Measurements from ENCODE around the gene GIMAP6.
A peak's percentile ranks its signal among the peaks of the same experiment; 100 is the strongest.
"Not testable (repeated sequence)": the region's sequence is repeated elsewhere in the genome, so short reads cannot be mapped to it uniquely, and the experiment has no call there.

GIMAP6 gene

DNA sequence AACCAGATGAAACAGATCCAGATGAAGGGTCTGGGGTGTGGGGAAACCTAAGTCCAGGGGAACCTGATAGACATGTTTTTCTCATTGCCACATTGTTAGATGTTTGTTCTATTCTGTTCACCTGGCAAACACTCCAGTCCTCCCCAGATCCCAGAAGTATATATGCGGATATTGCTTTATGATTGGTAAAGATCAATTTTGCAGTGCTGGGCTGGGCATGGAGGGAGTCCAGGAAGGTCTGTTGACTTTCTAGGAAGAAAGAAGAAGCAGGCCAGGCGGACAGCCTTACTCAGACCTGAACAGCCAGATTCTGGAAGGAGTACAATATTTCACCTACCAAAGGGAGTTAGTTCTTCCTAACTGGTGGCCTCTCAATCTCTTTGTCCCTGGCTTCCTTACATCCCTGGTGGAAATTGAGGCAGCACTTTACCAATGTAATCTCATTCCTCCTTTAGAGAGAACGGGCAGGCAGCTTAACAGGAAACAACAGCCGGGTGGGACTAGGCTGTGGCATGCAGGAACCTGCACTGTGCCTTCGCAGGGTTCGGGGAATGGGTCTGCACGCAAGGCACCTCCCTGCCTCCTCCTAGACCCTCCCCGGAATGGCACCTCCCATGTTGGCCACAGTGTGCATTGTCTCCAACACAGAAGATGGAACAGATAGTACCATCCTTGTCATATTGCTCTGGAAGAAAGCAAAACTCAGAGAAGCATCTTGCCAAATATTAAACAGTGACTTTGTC is 930 bp downstream of the GIMAP6 start:
- in situ Hi-C loops (cut with HindIII; ENCODE audit: low pct_unique_long_range_greater_than_20kb, low sequenced_read_pairs), result no loop called here

DNA sequence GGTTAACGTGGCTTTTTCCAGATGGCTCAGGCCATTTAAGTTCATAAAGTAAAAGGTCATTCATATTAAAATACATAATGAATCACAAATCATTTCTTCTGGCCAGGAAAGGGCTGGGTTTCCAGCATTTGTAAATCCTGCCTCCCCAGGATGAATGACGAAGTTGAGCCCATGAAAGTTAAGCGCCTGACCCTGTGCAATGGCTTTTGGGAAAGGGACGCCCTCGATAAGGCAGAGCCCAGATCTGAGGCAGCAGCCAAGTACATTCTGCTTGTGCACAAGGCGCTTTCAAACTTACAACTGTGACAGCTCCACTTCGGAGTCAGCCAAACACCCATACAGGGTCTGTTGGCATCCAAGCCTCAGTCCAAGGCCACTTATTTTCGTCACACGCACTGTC is 2.8 kb downstream of the GIMAP6 start:
- no peak for TF ChIP-seq JUND (IDR thresholded peaks at IDR 0.05; ENCODE audit: low read depth)
- in situ Hi-C loops (cut with HindIII; ENCODE audit: low pct_unique_long_range_greater_than_20kb, low sequenced_read_pairs), result no loop called here
- no peak for DNase-seq (ENCODE audit: low read depth in 1 of 2, low spot score in 1 of 2)

More for the DNA sequence above, 930 bp downstream of the GIMAP6 start:
- DNase-seq (ENCODE audit: low read depth in 1 of 2, low spot score in 1 of 2), result peak in 1 of 2 experiments; percentile 19
- no peak for TF ChIP-seq JUND (IDR thresholded peaks at IDR 0.05; ENCODE audit: low read depth)

DNA sequence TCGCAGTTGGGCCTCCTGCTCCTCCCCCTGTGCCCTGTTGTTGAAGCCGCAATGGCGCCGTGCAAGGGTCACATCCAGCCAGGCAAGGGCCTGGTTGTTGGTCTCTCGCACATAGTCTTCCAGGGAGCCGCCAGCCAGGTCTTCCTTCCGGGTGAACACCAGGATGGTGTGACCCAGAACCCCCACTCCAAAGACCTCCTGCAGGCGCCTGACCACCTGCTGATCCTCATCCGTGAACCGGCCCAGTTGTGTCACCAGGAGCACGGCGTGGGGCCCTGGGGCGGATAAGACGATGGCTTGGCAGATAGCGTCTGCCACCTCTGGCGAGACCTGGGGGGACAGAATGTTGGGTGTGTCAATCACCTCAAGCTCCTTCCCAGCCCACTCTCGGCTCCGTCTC is 4.2 kb downstream of the GIMAP6 start:
- no peak for DNase-seq (ENCODE audit: low read depth in 1 of 2, low spot score in 1 of 2)
- in situ Hi-C loops (cut with HindIII; ENCODE audit: low pct_unique_long_range_greater_than_20kb, low sequenced_read_pairs), result no loop called here
- TF ChIP-seq JUND (IDR thresholded peaks at IDR 0.05; ENCODE audit: low read depth), result no peak

DNA sequence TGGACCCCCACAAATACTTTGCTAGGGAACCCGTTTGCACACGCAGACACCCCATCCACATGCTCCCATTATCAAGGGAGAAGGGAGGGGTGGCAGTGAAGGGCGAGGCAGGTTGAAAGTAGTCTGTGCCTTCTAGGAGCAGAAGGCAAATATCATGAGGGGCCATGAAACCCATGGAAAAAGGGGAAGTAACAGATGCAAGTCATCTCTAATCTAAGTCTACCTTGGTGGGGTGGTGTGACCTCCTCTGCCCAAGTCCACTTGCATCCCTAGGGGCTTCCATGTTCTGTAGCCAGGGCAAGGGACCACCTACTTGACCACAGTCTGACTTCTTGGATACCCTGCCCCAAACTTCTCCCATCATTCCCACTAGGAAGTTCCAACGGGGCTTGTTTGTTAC is 5.5 kb downstream of the GIMAP6 start:
- DNase-seq (ENCODE audit: low read depth in 1 of 2, low spot score in 1 of 2), result no peak
- in situ Hi-C loops (cut with HindIII; ENCODE audit: low pct_unique_long_range_greater_than_20kb, low sequenced_read_pairs), result no loop called here

DNA sequence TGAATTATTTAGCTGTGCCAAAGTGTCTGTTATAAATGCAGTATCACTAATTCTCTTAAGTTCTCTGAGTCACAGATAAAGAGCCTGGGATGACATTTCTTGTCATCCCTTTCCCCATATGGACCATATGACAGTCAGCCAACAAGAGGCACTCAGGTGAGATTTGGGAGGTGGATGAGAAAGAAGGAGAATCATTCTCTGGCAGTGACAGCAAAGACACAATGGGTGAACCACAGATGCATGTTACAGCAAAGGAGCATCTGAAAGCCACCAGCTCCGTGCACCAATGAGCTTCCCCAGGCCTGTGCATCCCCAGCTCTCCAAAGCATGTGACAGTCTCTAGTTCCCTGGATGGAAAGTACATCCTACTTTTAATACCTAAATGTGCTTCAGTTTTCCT is 10.8 kb downstream of the GIMAP6 start:
- TF ChIP-seq JUND (IDR thresholded peaks at IDR 0.05; ENCODE audit: low read depth), result no peak
- no peak for DNase-seq (ENCODE audit: low read depth in 1 of 2, low spot score in 1 of 2)
- in situ Hi-C loops (cut with HindIII; ENCODE audit: low pct_unique_long_range_greater_than_20kb, low sequenced_read_pairs), result no loop called here

More for the DNA sequence above, 5.5 kb downstream of the GIMAP6 start:
- no peak for TF ChIP-seq JUND (IDR thresholded peaks at IDR 0.05; ENCODE audit: low read depth)

DNA sequence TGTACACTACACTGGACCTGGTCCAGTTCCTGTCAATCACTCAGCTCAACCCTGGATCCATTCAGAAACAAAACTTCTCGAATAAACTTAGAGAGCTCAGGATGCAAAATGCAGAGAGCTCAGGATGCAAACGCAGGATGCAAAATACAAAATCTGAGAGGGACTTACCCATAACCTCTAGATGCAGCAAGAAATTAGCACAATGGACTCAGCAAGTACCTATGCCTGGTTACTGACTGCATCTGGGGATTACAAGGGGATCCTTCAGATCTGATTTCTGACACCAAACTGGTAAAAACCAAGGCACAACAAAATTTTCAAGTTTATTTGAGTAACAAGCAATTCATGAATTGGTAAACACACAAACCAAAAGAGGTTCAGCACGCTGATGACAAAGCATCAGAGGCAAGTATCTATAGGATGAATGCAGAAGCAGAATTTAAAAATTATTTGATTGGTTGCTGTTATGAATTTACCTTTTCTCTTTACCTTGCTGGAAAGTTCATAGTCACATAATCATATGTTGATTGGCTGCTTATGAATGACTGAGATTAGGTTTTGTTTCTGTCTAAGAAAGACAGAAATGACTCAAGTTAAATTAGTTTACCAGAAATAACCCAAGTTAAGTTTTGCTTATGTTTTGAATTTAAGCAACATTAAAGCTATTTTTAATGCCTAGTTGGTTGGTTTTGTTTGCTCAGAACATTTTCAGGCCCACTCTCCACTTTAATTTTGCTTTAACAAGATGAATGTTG is 11.4 kb downstream of the GIMAP6 start:
- DNase-seq (ENCODE audit: low read depth in 1 of 2, low spot score in 1 of 2), result no peak
- no peak for TF ChIP-seq JUND (IDR thresholded peaks at IDR 0.05; ENCODE audit: low read depth)
- in situ Hi-C loops (cut with HindIII; ENCODE audit: low pct_unique_long_range_greater_than_20kb, low sequenced_read_pairs), result no loop called here

DNA sequence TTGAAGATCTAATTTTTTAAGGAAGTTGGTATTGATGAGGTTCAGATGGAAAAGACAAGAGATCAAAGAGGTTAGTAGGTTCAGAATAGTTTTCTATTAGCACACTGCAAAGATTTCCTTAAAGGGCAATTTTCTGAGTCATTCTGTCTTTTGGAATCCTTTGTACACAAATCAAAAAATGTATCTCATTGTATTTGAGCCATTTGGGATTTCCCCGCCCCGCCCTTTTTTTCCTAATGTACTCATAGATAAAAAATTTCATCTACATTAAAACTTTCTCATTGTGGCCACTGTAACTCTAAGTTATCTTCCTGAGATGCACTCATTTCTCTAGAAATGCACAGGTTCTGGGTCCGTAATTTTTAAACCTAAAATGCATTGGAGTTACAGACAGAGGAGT is 12.1 kb downstream of the GIMAP6 start:
- no peak for TF ChIP-seq JUND (IDR thresholded peaks at IDR 0.05; ENCODE audit: low read depth)
- no peak for DNase-seq (ENCODE audit: low read depth in 1 of 2, low spot score in 1 of 2)
- in situ Hi-C loops (cut with HindIII; ENCODE audit: low pct_unique_long_range_greater_than_20kb, low sequenced_read_pairs), result no loop called here

DNA sequence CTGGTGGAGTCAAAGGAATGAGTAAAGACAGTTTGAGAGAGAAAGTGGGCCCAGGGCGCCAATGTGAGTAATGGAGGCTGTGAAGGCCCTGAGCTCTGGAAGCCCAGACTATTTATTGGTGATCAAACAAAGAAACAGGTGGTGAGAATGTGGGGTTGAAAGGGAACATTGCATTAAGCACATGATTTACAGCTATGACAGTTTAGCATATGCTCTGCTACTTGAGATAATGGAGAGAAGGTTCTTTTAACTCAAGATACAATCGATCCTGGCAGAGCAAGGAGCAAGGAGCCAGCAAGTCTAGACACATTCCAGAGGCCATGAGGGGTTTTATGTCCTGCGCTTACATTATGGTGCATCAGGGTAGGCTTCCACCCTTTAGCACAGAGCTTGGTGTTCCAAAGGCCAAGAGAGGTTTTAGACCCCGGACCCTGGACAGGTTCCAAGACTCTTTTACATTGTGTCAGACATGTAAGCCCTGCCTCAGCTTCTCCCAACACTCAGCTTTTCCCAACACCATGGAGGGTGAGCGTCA is 16.9 kb downstream of the GIMAP6 start:
- DNase-seq (ENCODE audit: low read depth in 1 of 2, low spot score in 1 of 2); in situ Hi-C loops (cut with HindIII; ENCODE audit: low pct_unique_long_range_greater_than_20kb, low sequenced_read_pairs): not testable (repeated sequence)

DNA sequence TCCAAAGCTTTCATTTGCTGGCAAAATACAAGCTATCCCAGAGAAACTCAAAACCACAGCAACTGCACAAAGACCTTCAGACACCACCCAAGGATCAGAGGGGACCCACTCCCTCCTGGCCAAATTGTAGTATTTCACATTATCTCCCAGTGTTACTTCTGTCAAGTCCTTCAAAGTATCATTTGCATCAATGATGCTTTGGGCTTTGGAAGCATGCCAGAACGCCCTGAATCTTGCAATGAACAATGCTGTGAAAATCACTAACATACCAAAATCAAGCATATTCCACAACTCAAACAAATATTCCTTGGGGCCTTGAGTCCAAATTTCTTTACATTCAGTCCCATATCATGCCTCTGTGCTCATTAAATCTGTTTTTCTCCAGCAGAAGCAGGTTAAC is 17.8 kb downstream of the GIMAP6 start:
- in situ Hi-C loops (cut with HindIII; ENCODE audit: low pct_unique_long_range_greater_than_20kb, low sequenced_read_pairs); DNase-seq (ENCODE audit: low read depth in 1 of 2, low spot score in 1 of 2): not testable (repeated sequence)

DNA sequence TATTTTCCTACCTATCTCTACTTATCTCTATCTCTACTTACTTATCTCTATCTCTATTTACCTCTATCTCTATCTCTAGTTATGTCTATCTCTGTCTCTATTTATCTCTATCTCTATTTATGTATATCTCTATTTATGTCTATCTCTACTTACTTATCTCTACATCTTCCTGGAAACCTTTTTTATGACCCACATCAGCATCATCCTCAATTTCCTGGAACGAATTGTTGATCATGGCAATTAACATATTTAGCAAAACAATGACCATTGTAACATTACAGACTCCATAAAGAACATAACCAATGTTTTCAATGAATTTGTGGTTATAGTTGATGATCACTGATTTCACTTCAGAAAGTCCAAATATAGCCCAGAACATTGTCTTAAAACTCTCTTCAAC is 18.3 kb downstream of the GIMAP6 start:
- in situ Hi-C loops (cut with HindIII; ENCODE audit: low pct_unique_long_range_greater_than_20kb, low sequenced_read_pairs), result no loop called here
- no peak for DNase-seq (ENCODE audit: low read depth in 1 of 2, low spot score in 1 of 2)
- TF ChIP-seq JUND (IDR thresholded peaks at IDR 0.05; ENCODE audit: low read depth), result no peak

DNA sequence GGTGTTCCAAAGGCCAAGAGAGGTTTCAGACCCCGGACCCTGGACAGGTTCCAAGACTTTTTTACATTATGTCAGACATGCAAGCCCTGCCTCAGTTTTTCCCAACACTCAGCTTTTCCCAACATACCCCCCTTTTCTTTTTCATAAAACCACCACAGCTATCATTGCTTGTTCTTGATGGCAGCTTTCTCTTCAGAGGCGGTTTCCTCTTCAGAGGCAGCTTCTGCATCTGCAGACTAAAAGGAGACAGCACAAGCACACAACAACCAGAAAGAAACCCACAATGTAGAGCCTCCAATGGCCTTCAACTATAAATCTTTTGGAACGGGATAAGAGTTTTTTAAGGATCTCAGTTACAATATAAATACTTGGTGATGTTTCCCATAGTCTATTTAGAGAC is 19.3 kb downstream of the GIMAP6 start:
- no peak for TF ChIP-seq JUND (IDR thresholded peaks at IDR 0.05; ENCODE audit: low read depth)
- in situ Hi-C loops (cut with HindIII; ENCODE audit: low pct_unique_long_range_greater_than_20kb, low sequenced_read_pairs), result no loop called here
- DNase-seq (ENCODE audit: low read depth in 1 of 2, low spot score in 1 of 2), result no peak

DNA sequence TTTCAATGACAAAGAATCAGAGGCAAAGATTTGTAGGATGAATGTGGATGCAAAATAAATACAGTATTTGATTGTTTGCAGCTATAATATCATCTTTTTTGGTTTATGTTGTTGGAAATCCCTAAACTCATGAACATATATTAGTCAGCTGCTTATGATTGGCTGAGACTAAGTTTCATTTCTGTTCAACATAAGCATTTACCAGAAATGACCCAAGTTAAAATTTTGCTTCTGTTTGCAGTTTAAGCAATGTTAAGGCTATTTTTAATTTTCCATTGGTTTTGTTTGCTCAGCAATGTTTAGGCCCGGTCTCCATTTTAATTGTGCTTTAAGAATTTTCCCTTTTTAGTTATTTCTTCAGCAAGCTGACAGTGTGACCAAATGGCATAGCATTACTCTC is 22.0 kb downstream of the GIMAP6 start:
- no peak for DNase-seq (ENCODE audit: low read depth in 1 of 2, low spot score in 1 of 2)
- in situ Hi-C loops (cut with HindIII; ENCODE audit: low pct_unique_long_range_greater_than_20kb, low sequenced_read_pairs), result no loop called here
- no peak for TF ChIP-seq JUND (IDR thresholded peaks at IDR 0.05; ENCODE audit: low read depth)

DNA sequence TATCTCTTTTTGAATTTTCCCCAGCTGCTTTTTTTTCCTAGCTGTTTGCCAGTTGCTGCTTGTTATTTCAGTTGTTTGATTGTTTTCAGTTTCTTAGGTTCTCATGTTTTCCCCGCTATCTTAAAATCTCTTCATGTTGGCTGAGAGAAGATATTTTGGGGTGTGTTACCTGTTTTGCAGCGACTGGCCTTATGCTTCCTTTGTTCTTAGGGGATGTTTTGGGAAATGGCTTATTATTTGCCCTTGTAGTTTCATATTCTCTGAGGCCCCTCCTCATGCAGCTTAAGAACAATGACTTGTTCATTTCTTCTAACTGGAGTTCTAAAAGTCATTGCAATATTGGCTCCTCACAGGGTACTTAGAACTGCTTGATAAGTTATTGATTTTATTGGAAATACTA is 28.6 kb downstream of the GIMAP6 start:
- in situ Hi-C loops (cut with HindIII; ENCODE audit: low pct_unique_long_range_greater_than_20kb, low sequenced_read_pairs); DNase-seq (ENCODE audit: low read depth in 1 of 2, low spot score in 1 of 2): not testable (repeated sequence)
